A549 (cell line): ENCODE data around the gene FSHR. TPM values are rescaled to one million over a fixed set of nuclear protein-coding genes. Genes with fewer than 3 reads are reported as not detected.
A peak's percentile ranks its signal among the peaks of the same experiment; 100 is the strongest.

Experiments
- ATAC-seq, 2 experiments: fragments of 200-7000 bp in 1 of 2; fragments of >200 bp in 1 of 2; cut with Nextera tagmentation in 1 of 2; cut with Tn5 transposase in 1 of 2; 3 replicates each; pipeline versions ENCODE4 v1.8.0 to v1.9.1; 2018 to 2020; ENCODE audit warnings: mild to moderate bottlenecking in 1 of 2, moderate library complexity in 1 of 2
- CTCF ChIA-PET: fragments of 300-600 bp; sonication (Branson Sonifier 250); formaldehyde crosslinking; extraction: SDS; loops from one replicate; lab custom pipeline; 2021; ENCODE audit warnings: antibody characterized with exemption, inconsistent platforms; lab: Yijun Ruan, JAX
- POLR2A ChIA-PET: fragments of 350-600 bp; formaldehyde crosslinking; extraction: SDS; loops from one replicate; lab custom pipeline; 2021; ENCODE audit warnings: antibody characterized with exemption, inconsistent platforms; lab: Yijun Ruan, JAX
- DNase-seq, 2 experiments: peaks; one replicate each; pipeline versions ENCODE4 v3.0.0 to v3.0.0-alpha.2; 2011 to 2016; ENCODE audit warnings: low read depth in 1 of 2, low spot score in 1 of 2
- FAIRE-seq: peaks from 2 replicates; lab custom pipeline; 2011; peaks lifted over from hg19 to GRCh38; lab: Jason Lieb, UNC
- H3K27ac ChIP-seq, 2 experiments: fragments of >200 bp; sonication (Bioruptor Twin); formaldehyde crosslinking; 3 replicates each; pipeline ENCODE4 v1.5.1; 2016 to 2017
- H3K4me1 ChIP-seq: fragments of >200 bp; sonication (Bioruptor Twin); formaldehyde crosslinking; 3 replicates; pipeline ENCODE4 v1.6.1; 2016
- H3K4me2 ChIP-seq: fragments of >200 bp; sonication (Bioruptor Twin); formaldehyde crosslinking; 3 replicates; pipeline ENCODE4 v1.6.1; 2016
- H3K4me3 ChIP-seq: fragments of >200 bp; sonication (Bioruptor Twin); formaldehyde crosslinking; 3 replicates; pipeline ENCODE4 v1.5.1; 2016
- H3K9me3 ChIP-seq: fragments of >200 bp; sonication (Bioruptor Twin); formaldehyde crosslinking; 3 replicates; pipeline ENCODE4 v1.6.1; 2016
- BHLHE40 ChIP-seq: IDR thresholded peaks from 2 replicates; pipeline ENCODE4 v1.6.1; 2012; ENCODE audit warnings: low read depth, low read length, inconsistent platforms
- CEBPB ChIP-seq, 2 experiments: fragments of >200 bp in 1 of 2; sonication (Bioruptor Twin) in 1 of 2; formaldehyde crosslinking in 1 of 2; IDR thresholded peaks; 2 replicates each; pipeline ENCODE4 v1.6.1; 2012 to 2016
- CHD2 ChIP-seq: fragments of 150-350 bp; IDR thresholded peaks from 2 replicates; pipeline ENCODE4 v1.6.1; 2014; ENCODE audit warnings: low read length; ENCODE audit not compliant: partially characterized antibody
- CTCF ChIP-seq: fragments of >200 bp; sonication (Bioruptor Twin); formaldehyde crosslinking; IDR thresholded peaks from 3 replicates; pipeline ENCODE4 v1.5.1; 2016
- EHMT2 ChIP-seq: fragments of 200-600 bp; sonication (generic); IDR thresholded peaks from 2 replicates; pipeline ENCODE4 v1.6.1; 2016; ENCODE audit warnings: antibody characterized with exemption, low read depth, mild to moderate bottlenecking, moderate library complexity
- ELK1 ChIP-seq: fragments of 150-350 bp; IDR thresholded peaks from 2 replicates; pipeline ENCODE4 v1.6.1; 2014; ENCODE audit warnings: low read depth, mild to moderate bottlenecking, low read length
- ESRRA ChIP-seq: fragments of 150-350 bp; IDR thresholded peaks from 2 replicates; pipeline ENCODE4 v1.6.1; 2014; ENCODE audit warnings: mild to moderate bottlenecking, low read length, borderline replicate concordance
- FOSB ChIP-seq: fragments of 250-450 bp; sonication (Bioruptor Pico); IDR thresholded peaks from 2 replicates; pipeline ENCODE4 v1.5.0; 2020; ENCODE audit warnings: mild to moderate bottlenecking, moderate library complexity
- HOXB5 ChIP-seq: fragments of 250-450 bp; sonication (Bioruptor Pico); IDR thresholded peaks from 2 replicates; pipeline ENCODE4 v1.5.0; 2020; ENCODE audit warnings: mild to moderate bottlenecking, moderate library complexity
- KDM5A ChIP-seq: fragments of 200-600 bp; sonication (generic); IDR thresholded peaks from 2 replicates; pipeline ENCODE4 v1.6.1; 2016; ENCODE audit warnings: antibody characterized with exemption, mild to moderate bottlenecking
- MAFK ChIP-seq: fragments of 450-650 bp; IDR thresholded peaks from 2 replicates; pipeline ENCODE4 v1.6.1; 2014; ENCODE audit not compliant: partially characterized antibody
- MAX ChIP-seq: IDR thresholded peaks from 2 replicates; pipeline ENCODE4 v1.6.1; 2012
- PBX3 ChIP-seq: IDR thresholded peaks from 2 replicates; pipeline ENCODE4 v1.6.1; 2012
- POLR2A ChIP-seq: IDR thresholded peaks from 2 replicates; pipeline ENCODE4 v1.6.1; 2012; ENCODE audit warnings: mild to moderate bottlenecking, low read length
- POLR2AphosphoS2 ChIP-seq: conservative IDR thresholded peaks from 2 replicates; pipeline ENCODE4 v1.6.1; 2012; ENCODE audit warnings: low read length, improper control_type of control experiment, inconsistent platforms
- RAD21 ChIP-seq, 2 experiments: fragments of >200 bp in 1 of 2; sonication (Bioruptor Twin) in 1 of 2; formaldehyde crosslinking in 1 of 2; IDR thresholded peaks in 1 of 2; conservative IDR thresholded peaks in 1 of 2; 2 replicates in 1 of 2; 3 replicates in 1 of 2; pipeline ENCODE4 v1.6.1; 2012 to 2018; ENCODE audit warnings: inconsistent platforms in 1 of 2
- RNF2 ChIP-seq: fragments of 200-600 bp; sonication (generic); IDR thresholded peaks from 2 replicates; pipeline ENCODE4 v1.6.1; 2016; ENCODE audit warnings: low read depth, mild to moderate bottlenecking, antibody characterized with exemption, moderate library complexity, borderline replicate concordance
- USF2 ChIP-seq: fragments of 450-650 bp; IDR thresholded peaks from 2 replicates; pipeline ENCODE4 v1.6.1; 2014; ENCODE audit warnings: antibody characterized with exemption
- ZC3H11A ChIP-seq: fragments of 450-650 bp; IDR thresholded peaks from 2 replicates; pipeline ENCODE4 v1.6.1; 2014; ENCODE audit warnings: antibody characterized with exemption, mild to moderate bottlenecking
- ZFP36 ChIP-seq: fragments of 450-650 bp; IDR thresholded peaks from 2 replicates; pipeline ENCODE4 v1.6.1; 2014; ENCODE audit warnings: borderline replicate concordance; ENCODE audit not compliant: partially characterized antibody
- ZNF302 ChIP-seq: fragments of 250-450 bp; sonication (Bioruptor Pico); IDR thresholded peaks from 2 replicates; pipeline ENCODE4 v1.9.0; 2021; ENCODE audit warnings: inconsistent platforms, mild to moderate bottlenecking, moderate library complexity
- ZSCAN20 ChIP-seq: fragments of 250-450 bp; sonication (Bioruptor Pico); IDR thresholded peaks from 2 replicates; pipeline ENCODE4 v1.8.0; 2022; ENCODE audit warnings: mild to moderate bottlenecking, moderate library complexity
- WGBS: methylation state at CpG from one replicate; pipeline ENCODE4 v1.1.6; 2017; ENCODE audit errors: missing lambda C conversion rate; 5-methylcytosine and 5-hydroxymethylcytosine counted together
- polyA plus RNA-seq, 4 experiments: library from polyadenylated mRNA; depleted of rRNA in 3 of 4; stranded (reverse); fragments of >200 nt; fragmentation: RNase III in 1 of 4; extraction: RNeasy Plus Mini Kit Qiagen cat#74134 plus additional on column Dnase treatment in 1 of 4; gene quantifications; 2 replicates in 3 of 4; 3 replicates in 1 of 4; pipeline ENCODE4 v1.2.3, GENCODE V29; 2011 to 2017

The FSHR gene
- polyA plus RNA-seq, 2 of the 4 experiments (the other 2 are of a cell fraction): not detected

GRCh38 chr2:49146401-49146800, 7.9 kb downstream of the FSHR start (continued):
- TF ChIP-seq ELK1 (no peak), RNF2 (no peak), CEBPB (IDR thresholded peaks at IDR 0.05) (no peak)

- H3K4me2 ChIP-seq: no peak overlapping the region
- no peak overlapping the region for H3K27ac ChIP-seq
- ChIA-PET POLR2A (no interaction called here), CTCF (no interaction called here)
- 0% methylated on average over 1 of the region's 1 CpG for WGBS
- TF ChIP-seq USF2 (0 out of 2 replicates have a peak, but pooled peaks have one; percentile 19), ZFP36 (no peak)
- no peak for ATAC-seq
- DNase-seq: no peak
- H3K9me3 ChIP-seq: peaks cover 8% of the 10 kb centered on the region; the same call in 2 of the 3 replicates
- no peak overlapping the region for H3K4me3 ChIP-seq
- no peak for FAIRE-seq
- H3K4me1 ChIP-seq: no peaks in the 10 kb centered on the region
These were observed 22.5 kb downstream of the FSHR start for GRCh38 chr2:49131801-49132200.

- Histone ChIP-seq H3K4me2 (no peak overlapping the region), H3K27ac (no peak overlapping the region), H3K4me1 (no peaks in the 10 kb centered on the region), H3K9me3 (peaks cover 8% of the 10 kb centered on the region; the same call in 2 of the 3 replicates), H3K4me3 (no peak overlapping the region)
- no peak for ATAC-seq
- 0% methylated on average over 1 of the region's 1 CpG for WGBS
- no peak for DNase-seq
- ChIA-PET CTCF (interaction anchor here (1.1 kb wide), 1 partner anchor 1147 kb away, joined by 5 read pairs; no protein-coding TSS in a partner anchor), POLR2A (no interaction called here)
- no peak for TF ChIP-seq FOSB (CRISPR knock-in tag)
- TF ChIP-seq EHMT2: no peak
- no peak for TF ChIP-seq ZFP36
- no peak for TF ChIP-seq POLR2AphosphoS2
- no peak for TF ChIP-seq CHD2
- TF ChIP-seq CTCF: no peak
- TF ChIP-seq MAX: no peak
- no peak for TF ChIP-seq ESRRA
- TF ChIP-seq BHLHE40: no peak
- no peak for TF ChIP-seq ZSCAN20 (CRISPR knock-in tag)
- TF ChIP-seq ZNF302 (CRISPR knock-in tag): no peak
- TF ChIP-seq PBX3: no peak
- TF ChIP-seq ZC3H11A: no peak
- no peak for TF ChIP-seq RAD21 (conservative IDR thresholded peaks at IDR 0.05 in 1 of 2, IDR thresholded peaks at IDR 0.05 in 1 of 2)
- TF ChIP-seq KDM5A: no peak
- no peak for TF ChIP-seq POLR2A
- no peak for TF ChIP-seq MAFK
- no peak for TF ChIP-seq HOXB5 (CRISPR knock-in tag)
- FAIRE-seq: no peak
These were observed 25.3 kb downstream of the FSHR start for GRCh38 chr2:49129034-49129433.
